Middle frontal gyrus (tissue), 1 donor: ENCODE data around the gene KCNA5.

Experiments used
- DNase-seq: peaks from one replicate; pipeline ENCODE4 v3.0.0-alpha.2; 2015; ENCODE audit warnings: low spot score; ENCODE audit errors: extremely low spot score

Gene KCNA5

DNA sequence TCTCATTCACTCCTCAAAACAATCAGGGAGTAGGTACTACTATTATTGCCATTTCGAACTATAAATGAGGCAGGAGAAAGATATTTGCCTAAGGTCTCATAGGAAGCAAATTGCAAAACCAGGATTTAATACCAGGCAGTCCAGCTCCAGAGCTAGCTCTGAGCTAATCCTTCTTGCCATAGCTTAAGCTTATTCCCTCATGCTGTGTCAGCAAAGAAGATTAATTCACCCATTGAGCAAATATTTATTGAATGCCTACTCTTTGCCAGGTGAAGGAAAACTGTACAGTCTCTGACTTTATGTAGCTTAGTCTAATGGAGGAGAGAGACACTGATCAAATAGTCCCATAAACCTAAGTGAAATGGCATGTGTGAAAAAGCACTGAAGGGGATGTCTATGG is 19.5 kb downstream of the KCNA5 start:
- DNase-seq, result no peak

GRCh38 chr12:5064913-5065490 is 21.3 kb downstream of the KCNA5 start:
- no peak for DNase-seq

GRCh38 chr12:5066251-5066650 is 22.6 kb downstream of the KCNA5 start:
- no peak for DNase-seq

GRCh38 chr12:5068126-5068525 is 24.4 kb downstream of the KCNA5 start:
- no peak for DNase-seq

GRCh38 chr12:5068619-5069018 is 24.9 kb downstream of the KCNA5 start:
- DNase-seq, result no peak

- DNase-seq, result no peak
These were observed 26.4 kb downstream of the KCNA5 start for GRCh38 chr12:5070090-5070489.

DNA sequence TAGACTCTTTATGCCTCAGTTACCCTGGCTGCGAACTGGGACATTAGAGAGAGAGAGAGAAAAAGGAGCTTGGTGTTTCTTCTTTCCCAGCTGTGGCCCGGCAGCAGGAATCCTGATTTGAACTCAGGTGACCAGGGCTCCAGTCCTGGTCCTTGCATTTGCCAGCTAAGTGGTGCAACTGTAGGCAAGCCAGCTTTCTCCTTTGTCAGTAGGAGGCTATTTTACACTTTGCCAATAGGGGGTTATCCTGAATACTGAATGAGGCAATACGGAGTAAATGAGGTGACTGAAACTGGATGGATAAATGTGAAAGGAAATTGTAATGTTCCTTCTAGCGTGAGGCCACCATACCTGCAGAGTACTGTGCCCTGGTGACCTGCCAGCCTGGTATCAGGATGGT is 27.8 kb downstream of the KCNA5 start:
- no peak for DNase-seq

- no peak for DNase-seq
These were observed 28.6 kb downstream of the KCNA5 start for GRCh38 chr12:5072311-5072710.

DNA sequence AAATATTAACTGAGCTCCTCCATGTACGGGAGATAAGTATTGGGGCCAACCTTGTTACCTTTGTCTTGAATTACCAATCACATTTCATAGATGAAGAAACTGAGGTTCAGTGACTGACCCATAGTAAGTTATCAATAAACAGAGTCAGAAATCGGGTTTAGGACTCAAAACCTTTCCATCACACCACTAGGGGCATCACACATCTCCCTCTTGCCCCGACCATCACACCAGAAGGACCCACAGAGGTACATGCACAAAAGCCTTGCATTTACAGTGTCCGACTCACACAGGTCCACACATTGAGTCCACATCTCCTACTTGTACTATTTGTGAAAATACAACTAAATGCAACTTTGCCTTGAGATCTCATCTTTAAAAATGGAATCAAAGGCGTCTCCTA is 29.4 kb downstream of the KCNA5 start:
- DNase-seq, result no peak

- no peak for DNase-seq
These were observed 30.2 kb downstream of the KCNA5 start for GRCh38 chr12:5073853-5074252.

GRCh38 chr12:5076761-5077160 is 33.1 kb downstream of the KCNA5 start:
- no peak for DNase-seq

- DNase-seq, result no peak
These were observed 34.7 kb downstream of the KCNA5 start for GRCh38 chr12:5078423-5078822.

DNA sequence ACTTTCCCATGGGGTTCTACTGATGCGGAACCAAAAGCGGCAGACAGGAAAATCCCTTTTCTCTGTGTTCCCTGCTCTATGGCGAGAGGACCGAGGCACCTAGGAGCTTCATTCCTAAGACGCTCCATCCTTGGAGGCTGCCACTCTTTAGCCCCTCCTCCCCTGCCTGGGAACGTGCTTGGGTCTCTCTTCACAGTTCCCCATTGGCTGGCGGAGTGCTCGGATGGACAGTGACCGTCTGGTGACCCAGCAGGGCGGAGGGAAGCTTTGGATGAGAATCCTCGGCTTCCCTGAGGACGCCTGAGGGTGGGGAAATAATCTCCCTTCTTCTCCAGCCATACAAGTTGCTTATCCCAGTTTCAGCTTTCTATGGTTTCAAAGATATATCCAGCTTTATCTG is 37.3 kb downstream of the KCNA5 start:
- no peak for DNase-seq

DNA sequence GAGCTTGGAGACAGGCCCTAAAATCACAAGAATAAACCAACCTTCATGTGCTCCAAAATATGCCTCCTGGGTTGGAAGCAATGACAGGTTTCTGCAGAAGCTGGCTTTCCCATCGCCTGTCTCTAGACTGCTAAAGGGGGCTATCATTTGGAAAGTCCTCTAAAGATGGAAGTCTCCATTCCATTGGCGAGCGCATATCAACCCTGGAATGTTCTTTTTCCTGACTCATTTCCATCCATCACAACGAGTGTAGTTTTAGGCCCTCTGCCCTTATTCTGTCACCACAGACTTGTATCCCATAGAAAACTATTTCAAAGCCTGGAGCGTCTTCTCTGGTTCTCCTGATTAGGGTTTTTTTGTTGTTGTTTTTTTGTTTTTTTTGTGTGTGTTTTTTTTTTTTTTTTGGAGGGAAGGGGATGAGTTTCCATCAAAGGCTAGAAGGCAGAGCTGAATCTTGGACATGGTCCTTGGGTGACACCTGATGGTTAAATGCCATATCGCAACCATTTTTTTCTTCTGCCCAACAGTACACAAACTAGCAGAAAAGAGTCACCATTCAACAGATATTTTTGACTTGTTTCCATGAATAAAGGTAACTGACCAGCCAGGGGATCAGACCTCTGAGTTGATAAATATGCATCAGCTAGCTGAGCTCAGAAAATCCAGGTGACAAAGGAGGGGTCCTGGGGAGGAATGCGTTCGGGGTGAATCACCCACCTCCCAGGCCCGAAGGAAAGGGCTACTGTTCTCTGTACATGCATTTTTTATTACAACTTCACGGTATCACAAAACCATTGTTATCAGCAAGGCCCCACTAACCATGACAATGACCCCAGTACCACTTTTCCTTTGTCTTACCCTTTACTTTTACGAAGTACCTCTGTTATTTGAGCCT is 40.5 kb downstream of the KCNA5 start:
- DNase-seq, result peak; percentile 47

GRCh38 chr12:5085896-5086295 is 42.2 kb downstream of the KCNA5 start:
- no peak for DNase-seq

DNA sequence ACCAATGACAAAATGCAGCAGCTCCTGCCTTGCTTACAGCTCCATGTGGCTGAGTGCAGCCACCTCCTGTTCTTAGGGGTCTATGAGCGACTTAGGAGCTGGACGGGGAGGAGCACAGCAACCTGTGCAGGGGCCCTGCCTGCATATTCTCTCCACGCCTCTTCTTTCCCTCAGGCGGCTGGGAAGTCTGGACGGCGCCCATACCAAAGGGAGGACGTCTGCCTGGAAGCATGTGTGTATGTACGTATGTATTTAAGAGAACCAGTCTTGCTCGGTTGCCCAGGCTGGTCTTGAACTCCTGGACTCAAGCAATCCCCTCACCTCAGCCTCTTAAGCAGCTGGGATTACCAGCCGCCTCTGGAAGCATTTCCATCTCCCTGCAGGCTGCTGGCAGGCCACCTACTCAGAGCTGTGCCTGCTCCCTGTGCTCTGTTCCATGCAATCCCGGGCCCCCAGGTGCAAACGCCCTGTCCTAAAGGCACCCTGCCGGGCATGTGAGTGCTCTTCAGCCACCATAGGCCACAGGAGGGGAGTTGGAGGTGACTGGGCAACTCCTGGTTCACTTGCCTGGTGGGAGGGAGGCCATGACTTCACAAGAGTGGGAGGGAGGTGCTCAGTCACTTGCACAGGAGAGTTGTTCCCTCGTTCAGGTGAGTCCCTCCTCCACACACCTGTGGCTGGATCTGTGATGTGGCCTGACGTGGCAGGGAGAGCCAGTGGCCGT is 44.3 kb downstream of the KCNA5 start:
- DNase-seq, result no peak

DNA sequence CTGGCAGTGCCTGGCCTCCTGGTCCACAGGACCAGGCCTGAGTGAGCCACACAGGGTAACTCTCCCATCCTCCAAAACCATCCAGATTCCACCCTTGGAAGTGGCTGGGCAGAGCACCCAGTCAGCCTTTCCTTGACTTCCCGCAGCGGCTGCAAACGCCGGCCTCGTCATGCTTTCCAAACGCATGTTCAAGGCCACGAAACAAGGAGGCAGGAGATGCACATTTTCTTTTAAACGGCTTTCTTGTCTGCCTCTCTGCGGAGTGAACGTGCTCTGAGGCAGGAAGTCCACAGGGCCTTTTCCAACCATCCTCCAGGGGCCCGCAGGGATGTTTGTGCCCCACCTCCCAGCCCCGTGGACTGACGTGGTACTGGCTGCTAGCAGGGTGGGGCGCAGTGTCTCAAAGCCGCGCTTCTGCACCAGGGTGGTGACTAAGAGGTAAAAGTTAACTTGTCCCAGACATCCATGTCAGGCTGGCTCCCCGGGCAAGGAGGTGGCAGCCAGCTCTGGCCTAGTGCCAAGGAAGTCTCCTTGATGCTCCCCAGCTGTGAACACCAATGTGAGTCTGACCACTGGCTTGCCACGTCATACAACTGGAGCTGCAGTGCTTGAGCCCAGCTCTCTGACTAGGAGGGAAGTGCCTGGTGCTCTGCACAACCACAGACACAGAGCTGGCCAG is 45.0 kb downstream of the KCNA5 start:
- no peak for DNase-seq

GRCh38 chr12:5094551-5094950 is 50.9 kb downstream of the KCNA5 start:
- no peak for DNase-seq

- no peak for DNase-seq
These were observed 51.3 kb downstream of the KCNA5 start for GRCh38 chr12:5094986-5095385.
